H1 (cell line): ENCODE measurements around the gene CABP4. TPM values are rescaled to one million over a fixed set of nuclear protein-coding genes. Genes with fewer than 3 reads are reported as not detected.
A peak's percentile ranks its signal among the peaks of the same experiment; 100 is the strongest.

Experiments
- CTCF ChIA-PET: fragments of 300-600 bp; sonication (Branson Sonifier 250); formaldehyde crosslinking; loops from one replicate; lab custom pipeline; 2021; ENCODE audit not compliant: partially characterized antibody; lab: Charles Lee
- POLR2A ChIA-PET: fragments of 300-600 bp; sonication (Branson Sonifier 250); formaldehyde crosslinking; loops from one replicate; lab custom pipeline; 2021; ENCODE audit warnings: inconsistent platforms; ENCODE audit not compliant: partially characterized antibody; lab: Charles Lee
- DNase-seq, 2 experiments: peaks; one replicate each; pipeline versions ENCODE4 v3.0.0 to v3.0.0-alpha.2; 2010 to 2022; ENCODE audit warnings: low spot score in 2 of 2, low read depth in 1 of 2, mixed read lengths in 1 of 2
- FAIRE-seq: peaks from 2 replicates; lab custom pipeline; 2011; peaks lifted over from hg19 to GRCh38; lab: Jason Lieb, UNC
- H2AFZ ChIP-seq: 2 replicates; pipeline ENCODE4 v1.8.1; 2012; ENCODE audit warnings: low read length, inconsistent platforms
- H2AK5ac ChIP-seq: 2 replicates; pipeline ENCODE4 v1.6.1; 2013; ENCODE audit warnings: low read depth, low read length
- H2BK120ac ChIP-seq: replicated peaks from 2 replicates; pipeline ENCODE3; 2013; ENCODE audit warnings: low read depth, low read length, inconsistent platforms
- H2BK12ac ChIP-seq: 2 replicates; pipeline ENCODE4 v1.6.1; 2013; ENCODE audit warnings: low read depth, low read length
- H2BK15ac ChIP-seq: 2 replicates; pipeline ENCODE4 v1.6.1; 2013; ENCODE audit warnings: low read length
- H2BK20ac ChIP-seq: 2 replicates; pipeline ENCODE4 v1.6.1; 2013; ENCODE audit warnings: low read length
- H2BK5ac ChIP-seq: 2 replicates; pipeline ENCODE4 v1.6.1; 2013; ENCODE audit warnings: low read depth, low read length
- H3K14ac ChIP-seq: 2 replicates; pipeline ENCODE4 v1.6.1; 2013; ENCODE audit warnings: inconsistent platforms; ENCODE audit not compliant: insufficient read length
- H3K18ac ChIP-seq: 2 replicates; pipeline ENCODE4 v1.6.1; 2013; ENCODE audit warnings: low read length; ENCODE audit errors: extremely low read depth
- H3K23ac ChIP-seq: 2 replicates; pipeline ENCODE4 v1.6.1; 2013; ENCODE audit warnings: inconsistent platforms; ENCODE audit not compliant: insufficient read length
- H3K23me2 ChIP-seq: 2 replicates; pipeline ENCODE4 v1.6.1; 2013; ENCODE audit warnings: low read depth, low read length
- H3K27ac ChIP-seq: 2 replicates; pipeline ENCODE4 v1.6.1; 2011; ENCODE audit warnings: low read depth, low read length, inconsistent platforms
- H3K27me3 ChIP-seq, 4 experiments: replicated peaks in 1 of 4; 1 replicate in 1 of 4; 2 replicates in 3 of 4; pipeline versions ENCODE4 v1.6.1 to v1.8.1; 2011 to 2013; ENCODE audit warnings: low read length in 3 of 4, mild to moderate bottlenecking in 3 of 4, inconsistent platforms in 2 of 4, mixed read lengths in 2 of 4, moderate library complexity in 1 of 4; ENCODE audit not compliant: control insufficient read depth in 3 of 4, insufficient read depth in 3 of 4; ENCODE audit errors: extremely low read depth in 1 of 4
- H3K36me3 ChIP-seq, 4 experiments: 2 replicates each; pipeline versions ENCODE4 v1.6.1 to v1.8.1; 2011 to 2013; ENCODE audit warnings: mild to moderate bottlenecking in 4 of 4, low read length in 3 of 4, moderate library complexity in 2 of 4, control low read depth in 1 of 4, inconsistent platforms in 1 of 4; ENCODE audit not compliant: insufficient read depth in 4 of 4, control insufficient read depth in 2 of 4
- H3K4ac ChIP-seq: replicated peaks from 2 replicates; pipeline ENCODE3; 2013; ENCODE audit warnings: low read length, low read depth, mixed read lengths, inconsistent platforms; ENCODE audit not compliant: insufficient read length
- H3K4me1 ChIP-seq, 4 experiments: replicated peaks in 1 of 4; 1 replicate in 1 of 4; 2 replicates in 3 of 4; pipeline versions ENCODE4 v1.6.1 to v1.8.1; 2011 to 2013; ENCODE audit warnings: low read length in 3 of 4, inconsistent platforms in 2 of 4, mixed read lengths in 1 of 4; ENCODE audit not compliant: insufficient read depth in 4 of 4, control insufficient read depth in 3 of 4
- H3K4me2 ChIP-seq, 2 experiments: 2 replicates each; pipeline versions ENCODE4 v1.6.1 to v1.8.1; 2011 to 2013; ENCODE audit warnings: low read depth in 2 of 2, low read length in 2 of 2, control low read depth in 1 of 2, inconsistent platforms in 1 of 2, mild to moderate bottlenecking in 1 of 2; ENCODE audit not compliant: insufficient read depth in 1 of 2
- H3K4me3 ChIP-seq, 4 experiments: fragments of 200-600, 300-600 bp in 1 of 4; sonication (generic), shearing (Covaris generic), sonication (Bioruptor Twin) in 1 of 4; 2 replicates each; pipeline versions ENCODE4 v1.5.1 to v1.8.1; 2011 to 2016; ENCODE audit warnings: low read length in 4 of 4, low read depth in 3 of 4, control low read depth in 2 of 4, inconsistent platforms in 2 of 4, mild to moderate bottlenecking in 2 of 4, mixed read lengths in 1 of 4, moderate library complexity in 1 of 4; ENCODE audit not compliant: insufficient read depth in 2 of 4; ENCODE audit errors: extremely low read depth in 1 of 4
- H3K56ac ChIP-seq: replicated peaks from 2 replicates; pipeline ENCODE3; 2013; ENCODE audit warnings: low read depth, mild to moderate bottlenecking, mixed read lengths, low read length, inconsistent platforms; ENCODE audit not compliant: insufficient read length
- H3K79me1 ChIP-seq: 2 replicates; pipeline ENCODE4 v1.6.1; 2013; ENCODE audit warnings: low read depth, low read length, control low read depth
- H3K79me2 ChIP-seq, 2 experiments: 2 replicates each; pipeline versions ENCODE4 v1.6.1 to v1.8.1; 2012 to 2013; ENCODE audit warnings: low read length in 2 of 2, mild to moderate bottlenecking in 2 of 2, inconsistent platforms in 1 of 2; ENCODE audit not compliant: insufficient read depth in 2 of 2, control insufficient read depth in 1 of 2
- H3K9ac ChIP-seq, 4 experiments: replicated peaks in 1 of 4; 1 replicate in 1 of 4; 2 replicates in 3 of 4; pipeline versions ENCODE4 v1.6.1 to v1.8.1; 2011 to 2013; ENCODE audit warnings: low read depth in 3 of 4, low read length in 3 of 4, control low read depth in 2 of 4, mild to moderate bottlenecking in 2 of 4, moderate library complexity in 2 of 4, inconsistent platforms in 1 of 4; ENCODE audit errors: extremely low read depth in 1 of 4
- H3K9me3 ChIP-seq, 2 experiments: 2 replicates each; pipeline versions ENCODE4 v1.6.1 to v1.8.1; 2012 to 2013; ENCODE audit warnings: mild to moderate bottlenecking in 2 of 2, moderate library complexity in 2 of 2, control low read depth in 1 of 2, inconsistent platforms in 1 of 2, low read depth in 1 of 2, low read length in 1 of 2, mixed read lengths in 1 of 2; ENCODE audit not compliant: insufficient read depth in 2 of 2
- H4K20me1 ChIP-seq, 2 experiments: replicated peaks in 1 of 2; 2 replicates each; pipeline versions ENCODE3 to v1.8.1; 2011 to 2013; ENCODE audit warnings: inconsistent platforms in 2 of 2, low read length in 2 of 2, mild to moderate bottlenecking in 1 of 2; ENCODE audit not compliant: insufficient read depth in 2 of 2, control insufficient read depth in 1 of 2
- H4K5ac ChIP-seq: 2 replicates; pipeline ENCODE4 v1.6.1; 2013; ENCODE audit warnings: low read length, low read depth, mixed read lengths, inconsistent platforms; ENCODE audit not compliant: insufficient read length
- H4K8ac ChIP-seq: 2 replicates; pipeline ENCODE4 v1.8.0; 2013; ENCODE audit warnings: mild to moderate bottlenecking, moderate library complexity, low read length, inconsistent platforms; ENCODE audit not compliant: insufficient read depth; ENCODE audit errors: extremely low read depth
- H4K91ac ChIP-seq: replicated peaks from 2 replicates; pipeline ENCODE3; 2013; ENCODE audit warnings: low read length, mixed read lengths, inconsistent platforms; ENCODE audit not compliant: insufficient read length
- BRCA1 ChIP-seq: IDR thresholded peaks from 2 replicates; pipeline ENCODE4 v1.6.1; 2012; ENCODE audit warnings: low read depth, low read length, improper control_type of control experiment
- PHF8 ChIP-seq: fragments of 200-600 bp; sonication (generic); conservative IDR thresholded peaks from 2 replicates; pipeline ENCODE4 v1.7.1; 2012; ENCODE audit warnings: low read depth, mild to moderate bottlenecking, inconsistent platforms, low read length, moderate library complexity
- TEAD4 ChIP-seq: IDR thresholded peaks from 2 replicates; pipeline ENCODE4 v1.6.1; 2012; ENCODE audit warnings: low read depth, low read length, inconsistent platforms, mixed read lengths
- WGBS, 2 experiments: shearing (Covaris generic) in 1 of 2; methylation state at CpG; one replicate each; pipeline versions ENCODE4 v1.1.6 to v1.1.7; 2013 to 2015; ENCODE audit warnings: low lambda C conversion rate in 2 of 2, mixed read lengths in 2 of 2, inconsistent platforms in 1 of 2, low coverage in 1 of 2, missing lambda C conversion rate in 1 of 2; ENCODE audit not compliant: insufficient replicate concordance in 2 of 2, insufficient coverage in 1 of 2, insufficient read length in 1 of 2; ENCODE audit errors: extremely low coverage in 1 of 2, missing lambda C conversion rate in 1 of 2; 5-methylcytosine and 5-hydroxymethylcytosine counted together
- polyA plus RNA-seq, 7 experiments: library from polyadenylated mRNA; depleted of rRNA in 3 of 7; stranded (reverse) in 5 of 7; unstranded in 2 of 7; fragments of >200 nt in 5 of 7; fragments of 200-250 nt in 2 of 7; gene quantifications; 1 replicate in 5 of 7; 2 replicates in 1 of 7; 4 replicates in 1 of 7; pipeline versions ENCODE4 v1.2.1 to v1.2.3, GENCODE V29; 2011 to 2013; ENCODE audit warnings: missing spikeins in 2 of 7, mixed read lengths in 2 of 7
- total RNA-seq: library from RNA; stranded (reverse); fragmentation: NEBNext Ultra II Directional; extraction: Animal tissue kit (Norgen Biotek cat#: 25700); gene quantifications from 2 replicates; pipeline ENCODE4 v1.2.1, GENCODE V29; 2021

Gene CABP4
- total and polyA plus RNA-seq, 2 of the 8 experiments (the other 6 are each of a cell fraction or from before 2014, with no cell fraction given) = not detected

- no peak within 1 kb of the TSS for H3K56ac ChIP-seq
- no peak within 1 kb of the TSS for H2BK120ac ChIP-seq
- peak within 1 kb of the TSS; percentile 5 to 62; a peak in 3 of 4 replicates for H3K4me2 ChIP-seq
- no peaks in the 10 kb centered on the region for H3K79me2 ChIP-seq
- 0 out of 2 replicates have a peak within 1 kb of the TSS, but pooled peaks have one; percentile 7 for H2BK20ac ChIP-seq
- no peak within 1 kb of the TSS for H2AFZ ChIP-seq
- no peaks in the 10 kb centered on the region for H3K23me2 ChIP-seq
- 0 out of 2 replicates have a peak within 1 kb of the TSS, but pooled peaks have one; percentile 46 for H2BK15ac ChIP-seq
- H3K27me3 ChIP-seq = no peaks in the 10 kb centered on the region
- peaks cover 8 to 34% (median 18%) of the 10 kb centered on the region in 4 experiments for H3K36me3 ChIP-seq
- WGBS, 2 experiments = 83% methylated on average over 13 of the region's 26 CpGs; no CpG with 5 or more reads in 1 of the 2 experiments
- peak within 1 kb of the TSS in 1 of 4 experiments; percentile 26; a peak in 1 of 8 replicates for H3K4me3 ChIP-seq
- peak within 1 kb of the TSS; percentile 82; the same call in 1 of the 2 replicates for H2AK5ac ChIP-seq
- no peak within 1 kb of the TSS for H3K4ac ChIP-seq
- DNase-seq (peak in 1 of 2 experiments; percentile 38), FAIRE-seq (no peak)
- peak within 1 kb of the TSS; percentile 57 for H4K5ac ChIP-seq
- ChIA-PET CTCF (interaction anchor here (0.6 to 1.8 kb wide), 6 partner anchors 19 to 55 kb away, joined by 3 to 5 read pairs (median 3); no protein-coding TSS in a partner anchor), POLR2A (interaction anchor here (1.0 to 12.5 kb wide), 20 partner anchors 9 to 84 kb away, joined by 3 to 104 read pairs (median 6); partner anchors contain the start of genes CABP4, CARNS1, GPR152 and PPP1CA)
- H2BK12ac ChIP-seq = 0 out of 2 replicates have a peak within 1 kb of the TSS, but pooled peaks have one; percentile 33
- H4K20me1 ChIP-seq = peaks cover 2 to 26% of the 10 kb centered on the region in 2 experiments
- peak within 1 kb of the TSS; percentile 88 for H4K91ac ChIP-seq
- no peak within 1 kb of the TSS for H3K14ac ChIP-seq
- H3K18ac ChIP-seq = peak within 1 kb of the TSS; percentile 13
- H3K27ac ChIP-seq = peak within 1 kb of the TSS; percentile 80; the same call in 1 of the 2 replicates
- TF ChIP-seq TEAD4 = peak; percentile 16; the same call in 1 of the 2 replicates
- TF ChIP-seq BRCA1 = no peak
- TF ChIP-seq PHF8 = no peak
- H3K9me3 ChIP-seq = no peaks in the 10 kb centered on the region
- no peak within 1 kb of the TSS for H3K23ac ChIP-seq
- H3K9ac ChIP-seq = no peak within 1 kb of the TSS; a peak in 1 of 7 replicates
- peak within 1 kb of the TSS; percentile 87 for H2BK5ac ChIP-seq
- peak within 1 kb of the TSS; percentile 51; the same call in 1 of the 2 replicates for H4K8ac ChIP-seq
- peaks cover 0 to 18% (median 14%) of the 10 kb centered on the region in 4 experiments; a peak in 6 of 7 replicates for H3K4me1 ChIP-seq
- H3K79me1 ChIP-seq = no peaks in the 10 kb centered on the region
Measured at GRCh38 chr11:67437082-67437808, 17.9 kb upstream of the CABP4 start, which contains the start of gene PTPRCAP. PTPRCAP (minus strand) TSS chr11:67437682; CDS start chr11:67437619, 63 bp downstream.
